Calu3 (cell line): ENCODE measurements around the gene LBH. TPM values are rescaled to one million over a fixed set of nuclear protein-coding genes. Genes with fewer than 3 reads are reported as not detected.

ENCODE experiments used
- BruUV-seq: library from RNA; stranded (reverse); fragments of 400-500 nt; replicated peaks from 2 replicates; lab custom pipeline; 2021; lab: Mats Ljungman, UMichigan
- CTCF ChIA-PET: fragments of 300-600 bp; sonication (Branson Sonifier 250); formaldehyde crosslinking; loops from one replicate; lab custom pipeline; 2022; ENCODE audit warnings: antibody characterized with exemption; lab: Charles Lee
- DNase-seq: peaks from one replicate; pipeline ENCODE4 v3.0.0; 2022
- H3K27ac Mint-ChIP-seq: one replicate; pipeline ENCODE4 v1.8.0; 2022; ENCODE audit warnings: mixed read lengths; ENCODE audit not compliant: unreplicated experiment
- H3K27me3 Mint-ChIP-seq: one replicate; pipeline ENCODE4 v1.8.0; 2022; ENCODE audit warnings: mixed read lengths; ENCODE audit not compliant: unreplicated experiment
- H3K36me3 Mint-ChIP-seq: one replicate; pipeline ENCODE4 v1.8.0; 2022; ENCODE audit warnings: mild to moderate bottlenecking, moderate library complexity, mixed read lengths; ENCODE audit not compliant: insufficient read depth, unreplicated experiment
- H3K4me1 Mint-ChIP-seq: one replicate; pipeline ENCODE4 v1.8.0; 2022; ENCODE audit warnings: mild to moderate bottlenecking, low read depth, mixed read lengths; ENCODE audit not compliant: unreplicated experiment
- H3K4me3 Mint-ChIP-seq: one replicate; pipeline ENCODE4 v1.8.0; 2022; ENCODE audit warnings: mild to moderate bottlenecking, low read depth, moderate library complexity, mixed read lengths; ENCODE audit not compliant: unreplicated experiment
- H3K9me3 Mint-ChIP-seq: one replicate; pipeline ENCODE4 v1.8.0; 2022; ENCODE audit warnings: low read depth, mixed read lengths; ENCODE audit not compliant: unreplicated experiment
- intact Hi-C: fragments of 100-400 bp; cut with micrococcal nuclease; formaldehyde crosslinking; loops from one replicate; pipeline ENCODE4 v1.10.0; 2022; ENCODE audit not compliant: unreplicated experiment
- total RNA-seq: library from RNA; stranded (reverse); gene quantifications from 2 replicates; pipeline ENCODE4 v1.2.3, GENCODE V29; 2022
- TF ChIP-seq, protein P1 (sequence below): fragments of 200-600 bp; IDR thresholded peaks from one replicate; pipeline ENCODE4 v1.8.0; 2022; ENCODE audit warnings: antibody characterized with exemption; ENCODE audit not compliant: unreplicated experiment

LBH gene
- total RNA-seq, 1 experiment from 2014 or later = 3.3 TPM

- TF ChIP-seq, protein P1, sequence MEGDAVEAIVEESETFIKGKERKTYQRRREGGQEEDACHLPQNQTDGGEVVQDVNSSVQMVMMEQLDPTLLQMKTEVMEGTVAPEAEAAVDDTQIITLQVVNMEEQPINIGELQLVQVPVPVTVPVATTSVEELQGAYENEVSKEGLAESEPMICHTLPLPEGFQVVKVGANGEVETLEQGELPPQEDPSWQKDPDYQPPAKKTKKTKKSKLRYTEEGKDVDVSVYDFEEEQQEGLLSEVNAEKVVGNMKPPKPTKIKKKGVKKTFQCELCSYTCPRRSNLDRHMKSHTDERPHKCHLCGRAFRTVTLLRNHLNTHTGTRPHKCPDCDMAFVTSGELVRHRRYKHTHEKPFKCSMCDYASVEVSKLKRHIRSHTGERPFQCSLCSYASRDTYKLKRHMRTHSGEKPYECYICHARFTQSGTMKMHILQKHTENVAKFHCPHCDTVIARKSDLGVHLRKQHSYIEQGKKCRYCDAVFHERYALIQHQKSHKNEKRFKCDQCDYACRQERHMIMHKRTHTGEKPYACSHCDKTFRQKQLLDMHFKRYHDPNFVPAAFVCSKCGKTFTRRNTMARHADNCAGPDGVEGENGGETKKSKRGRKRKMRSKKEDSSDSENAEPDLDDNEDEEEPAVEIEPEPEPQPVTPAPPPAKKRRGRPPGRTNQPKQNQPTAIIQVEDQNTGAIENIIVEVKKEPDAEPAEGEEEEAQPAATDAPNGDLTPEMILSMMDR = no peak
- DNase-seq = no peak
- Mint-ChIP-seq H3K4me1 (peaks cover 14% of the 10 kb centered on the region), H3K27me3 (peaks cover 80% of the 10 kb centered on the region), H3K27ac (no peak overlapping the region), H3K9me3 (no peaks in the 10 kb centered on the region), H3K4me3 (no peak overlapping the region), H3K36me3 (peaks cover 18% of the 10 kb centered on the region)
- CTCF ChIA-PET = interaction anchor here (0.6 kb wide), 1 partner anchor 38 kb away, joined by 3 read pairs; no protein-coding TSS in a partner anchor
- intact Hi-C loops = loop anchor here (10.0 kb wide), 1 partner anchor 89 kb away; no protein-coding TSS in a partner anchor
- no TSS peak for BruUV-seq
Observed at GRCh38 chr2:30235859-30236535, 4.7 kb downstream of the LBH start.

- peaks cover 76% of the 10 kb centered on the region for H3K27me3 Mint-ChIP-seq
- no peak for DNase-seq
- H3K4me1 Mint-ChIP-seq = peaks cover 14% of the 10 kb centered on the region
- TF ChIP-seq, protein P1 = no peak
- BruUV-seq = no TSS peak
- CTCF ChIA-PET = interaction anchor here (0.5 to 0.6 kb wide), 2 partner anchors 38 to 450 kb away, joined by 3 to 8 read pairs; no protein-coding TSS in a partner anchor
- H3K27ac Mint-ChIP-seq = no peak overlapping the region
- intact Hi-C loops = loop anchor here (10.0 kb wide), 1 partner anchor 88 kb away; no protein-coding TSS in a partner anchor
- H3K36me3 Mint-ChIP-seq = peaks cover 13% of the 10 kb centered on the region
- no peak overlapping the region for H3K4me3 Mint-ChIP-seq
- H3K9me3 Mint-ChIP-seq = no peaks in the 10 kb centered on the region
Observed at GRCh38 chr2:30236591-30237238, 5.4 kb downstream of the LBH start.

DNA sequence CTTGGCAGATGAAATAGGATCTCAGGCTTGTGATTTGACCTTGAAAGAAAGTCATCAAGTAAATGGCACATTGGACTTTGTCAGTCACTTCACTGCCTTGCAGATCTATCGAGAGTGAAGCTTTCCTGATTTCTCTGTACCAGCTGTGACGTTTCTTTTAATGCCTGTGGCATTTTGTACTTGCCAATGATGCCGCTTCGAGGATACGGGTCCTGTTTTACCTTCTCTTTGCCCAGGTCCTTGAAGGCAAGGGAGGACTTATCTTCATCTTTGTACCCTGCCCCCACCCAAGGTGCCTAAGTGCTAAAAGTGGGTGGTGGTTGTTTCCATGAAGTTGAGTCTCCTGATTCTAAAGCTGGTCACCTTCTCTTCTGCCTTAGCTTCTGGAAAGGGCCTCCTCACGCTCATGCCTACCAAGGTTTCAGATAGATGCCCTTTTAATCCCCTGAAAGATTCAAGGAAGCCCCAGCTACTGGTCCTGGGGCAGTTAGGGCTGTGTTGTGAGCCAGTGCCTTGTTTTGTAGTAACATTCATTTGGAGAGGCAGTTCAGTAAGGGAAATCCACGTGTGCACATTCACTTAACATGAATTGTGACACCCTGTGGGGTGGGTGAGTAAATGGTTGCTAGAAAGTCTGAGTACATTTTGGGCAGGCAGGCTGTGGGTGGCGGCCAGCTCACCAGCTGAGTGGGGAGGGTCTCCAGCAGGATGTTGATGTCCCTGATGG, 6.1 kb downstream of the LBH start:
- H3K27ac Mint-ChIP-seq = no peak overlapping the region
- DNase-seq = no peak
- H3K4me1 Mint-ChIP-seq = peaks cover 14% of the 10 kb centered on the region
- H3K36me3 Mint-ChIP-seq = peaks cover 6% of the 10 kb centered on the region
- no peak overlapping the region for H3K4me3 Mint-ChIP-seq
- CTCF ChIA-PET = no interaction called here
- BruUV-seq = no TSS peak
- intact Hi-C loops = loop anchor here (10.0 kb wide), 1 partner anchor 87 kb away; no protein-coding TSS in a partner anchor
- TF ChIP-seq, protein P1 = no peak
- no peaks in the 10 kb centered on the region for H3K9me3 Mint-ChIP-seq
- H3K27me3 Mint-ChIP-seq = peaks cover 73% of the 10 kb centered on the region
